ENCODE results near the gene ADAM19.

DNA sequence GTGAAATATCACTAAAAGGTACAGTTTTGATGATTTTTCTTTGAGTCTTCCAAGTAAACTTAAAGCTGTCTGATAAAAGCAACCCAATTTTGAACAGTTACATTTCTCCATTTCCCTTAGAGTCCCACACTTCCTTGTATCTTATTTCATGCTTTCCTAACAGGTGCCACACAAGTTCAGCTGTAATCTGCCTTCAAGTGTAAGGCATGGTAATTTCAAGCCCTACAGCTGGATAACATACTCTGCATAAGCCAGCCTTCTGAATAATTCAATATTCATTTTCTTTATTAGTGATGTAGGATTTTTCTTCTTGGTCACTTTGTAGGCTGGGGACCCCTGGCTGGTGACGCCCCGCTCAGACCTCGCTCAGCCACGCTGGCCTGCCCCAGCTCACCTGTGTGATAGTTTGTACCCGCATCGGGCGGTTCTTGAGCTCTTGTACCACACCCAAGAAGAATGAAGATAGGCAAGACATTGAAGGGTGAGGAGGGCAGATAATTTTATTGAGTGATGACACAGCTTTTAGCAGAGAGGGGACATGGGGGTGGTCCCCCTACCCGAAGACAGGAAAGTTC is 42.7 kb upstream of the ADAM19 start:
- TF ChIP-seq, protein P1, sequence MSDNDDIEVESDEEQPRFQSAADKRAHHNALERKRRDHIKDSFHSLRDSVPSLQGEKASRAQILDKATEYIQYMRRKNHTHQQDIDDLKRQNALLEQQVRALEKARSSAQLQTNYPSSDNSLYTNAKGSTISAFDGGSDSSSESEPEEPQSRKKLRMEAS (IDR thresholded peaks at IDR 0.05; ENCODE audit: low read depth, low read length), result no peak
- TF ChIP-seq CTCF (IDR thresholded peaks at IDR 0.05; ENCODE audit: low read depth, low read length) (no peak), MYC (IDR thresholded peaks at IDR 0.05; ENCODE audit: low read depth, low read length) (no peak)
